Upper lobe of right lung (tissue), 1 donor: ENCODE results near the gene SBF1. TPM values are rescaled to one million over a fixed set of nuclear protein-coding genes. Genes with fewer than 3 reads are reported as not detected.

Experiments
- ATAC-seq: fragments of 200-7000 bp; cut with Tn5 transposase; one replicate; pipeline ENCODE4 v1.9.1; 2020; ENCODE audit warnings: mild to moderate bottlenecking, moderate library complexity
- DNase-seq: peaks from one replicate; pipeline ENCODE4 v3.0.0-alpha.2; 2020
- H3K27ac ChIP-seq: fragments of 200-600 bp; one replicate; pipeline ENCODE4 v1.8.0; 2022
- H3K27me3 ChIP-seq: fragments of 200-600 bp; one replicate; pipeline ENCODE4 v1.8.0; 2022; ENCODE audit warnings: mild to moderate bottlenecking
- H3K36me3 ChIP-seq: fragments of 200-600 bp; one replicate; pipeline ENCODE4 v1.8.0; 2022
- H3K4me1 ChIP-seq: fragments of 200-600 bp; one replicate; pipeline ENCODE4 v1.8.0; 2022
- H3K4me3 ChIP-seq: fragments of 200-600 bp; one replicate; pipeline ENCODE4 v1.8.0; 2022; ENCODE audit warnings: mild to moderate bottlenecking
- H3K9me3 ChIP-seq: fragments of 200-600 bp; one replicate; pipeline ENCODE4 v1.8.0; 2022
- CTCF ChIP-seq: fragments of 200-600 bp; IDR thresholded peaks from one replicate; pipeline ENCODE4 v1.8.0; 2022; ENCODE audit warnings: antibody characterized with exemption
- intact Hi-C: fragments of 100-400 bp; cut with DNase I; formaldehyde crosslinking; loops from one replicate; pipeline ENCODE4 v1.11.0; 2022
- total RNA-seq: library from RNA; stranded (reverse); fragmentation: NEBNext Ultra II Directional; extraction: Animal tissue kit (Norgen Biotek cat#: 25700); gene quantifications from one replicate; pipeline ENCODE4 v1.2.1, GENCODE V29; 2021
- donor health status: DM: no; HTN: yes; CAD: no; lungs with severe emphysema.

Gene SBF1
- total RNA-seq, 1 donor from 2014 or later = 69.4 TPM

- intact Hi-C loops = no loop called here
- ATAC-seq = no peak
- no peak overlapping the region for H3K4me3 ChIP-seq
- no peak for TF ChIP-seq CTCF
- H3K27me3 ChIP-seq = no peaks in the 10 kb centered on the region
- no peak overlapping the region for H3K27ac ChIP-seq
- no peaks in the 10 kb centered on the region for H3K4me1 ChIP-seq
- no peaks in the 10 kb centered on the region for H3K9me3 ChIP-seq
- H3K36me3 ChIP-seq = no peaks in the 10 kb centered on the region
- no peak for DNase-seq
Measured at GRCh38 chr22:50488886-50489285, 14.1 kb upstream of the SBF1 start.

- ATAC-seq = no peak
- no peaks in the 10 kb centered on the region for H3K9me3 ChIP-seq
- H3K27me3 ChIP-seq = peaks cover 2% of the 10 kb centered on the region
- DNase-seq = no peak
- no peak for TF ChIP-seq CTCF
- H3K4me3 ChIP-seq = no peak overlapping the region
- no peaks in the 10 kb centered on the region for H3K4me1 ChIP-seq
- no peak overlapping the region for H3K27ac ChIP-seq
- no peaks in the 10 kb centered on the region for H3K36me3 ChIP-seq
- intact Hi-C loops = no loop called here
Measured at GRCh38 chr22:50488006-50488677, 13.3 kb upstream of the SBF1 start.

- Histone ChIP-seq H3K36me3 (no peaks in the 10 kb centered on the region), H3K27me3 (peaks cover 9% of the 10 kb centered on the region), H3K9me3 (no peaks in the 10 kb centered on the region), H3K27ac (no peak overlapping the region), H3K4me3 (no peak overlapping the region), H3K4me1 (no peaks in the 10 kb centered on the region)
- ATAC-seq (no peak), DNase-seq (no peak)
- intact Hi-C loops = no loop called here
- TF ChIP-seq CTCF = no peak
Measured at GRCh38 chr22:50487290-50488005, 12.6 kb upstream of the SBF1 start.

GRCh38 chr22:50486561-50487289 is 11.9 kb upstream of the SBF1 start, which contains the start of gene MIOX:
MIOX (plus strand) TSS chr22:50486859; CDS start chr22:50486898, 39 bp downstream.
- ATAC-seq (no peak), DNase-seq (no peak)
- H3K27me3 ChIP-seq = peaks cover 16% of the 10 kb centered on the region
- H3K36me3 ChIP-seq = no peaks in the 10 kb centered on the region
- TF ChIP-seq CTCF = no peak
- intact Hi-C loops = no loop called here
- H3K4me3 ChIP-seq = no peak within 1 kb of the TSS
- H3K4me1 ChIP-seq = peaks cover 6% of the 10 kb centered on the region
- no peaks in the 10 kb centered on the region for H3K9me3 ChIP-seq
- no peak within 1 kb of the TSS for H3K27ac ChIP-seq

GRCh38 chr22:50485221-50486131 is 10.6 kb upstream of the SBF1 start:
- H3K4me3 ChIP-seq = no peak overlapping the region
- H3K27ac ChIP-seq = no peak overlapping the region
- H3K36me3 ChIP-seq = no peaks in the 10 kb centered on the region
- peaks cover 26% of the 10 kb centered on the region for H3K27me3 ChIP-seq
- no peaks in the 10 kb centered on the region for H3K9me3 ChIP-seq
- peak; percentile 82 for DNase-seq
- intact Hi-C loops = no loop called here
- no peak for TF ChIP-seq CTCF
- H3K4me1 ChIP-seq = peaks cover 6% of the 10 kb centered on the region
- peak; percentile 12 for ATAC-seq
